ENCODE results near the gene ABCA5. TPM values are rescaled to one million over a fixed set of nuclear protein-coding genes. Genes with fewer than 3 reads are reported as not detected.

The ABCA5 gene
- polyA plus RNA-seq, 1 donor (not counting 4 experiments of a cell fraction or from before 2014, with no cell fraction given): 11.1 TPM

- peaks cover 0 to 2% of the 10 kb centered on the region in 2 experiments for H3K36me3 ChIP-seq (ENCODE audit: control insufficient read depth in 2 of 2, extremely low read depth in 1 of 2, insufficient read depth in 2 of 2, low read length in 2 of 2)
- no peaks in the 10 kb centered on the region for H3K79me2 ChIP-seq (ENCODE audit: control insufficient read depth, insufficient read depth, low read length)
- dilution Hi-C loops (cut with MboI; ENCODE audit: extremely low pct_ligation_motif_present, low sequenced_read_pairs): no loop called here
- no peaks in the 10 kb centered on the region for H3K27me3 ChIP-seq (ENCODE audit: control insufficient read depth, extremely low read depth, insufficient read depth, low read length)
- H4K20me1 ChIP-seq (ENCODE audit: control insufficient read depth, extremely low read depth, insufficient read depth, low read length): no peaks in the 10 kb centered on the region
- no peak overlapping the region for H3K9ac ChIP-seq (ENCODE audit: control insufficient read depth, extremely low read depth, insufficient read depth, low read length)
- H3K4me1 ChIP-seq (ENCODE audit: control insufficient read depth, extremely low read depth, insufficient read depth, low read length): peaks cover 17% of the 10 kb centered on the region
- H3K9me3 ChIP-seq (ENCODE audit: control insufficient read depth, low read depth, low read length): no peaks in the 10 kb centered on the region
- no peak overlapping the region for H2AFZ ChIP-seq (ENCODE audit: control insufficient read depth, low read length)
- H3K9me1 ChIP-seq (ENCODE audit: control insufficient read depth, extremely low read depth, insufficient read depth, low read length): no peaks in the 10 kb centered on the region
- H3K4me3 ChIP-seq (ENCODE audit: control insufficient read depth in 2 of 3, extremely low read depth in 1 of 3, insufficient read depth in 2 of 3, low read depth in 1 of 3, low read length in 3 of 3): no peak overlapping the region
- FAIRE-seq: peak; percentile 74
- peak overlapping the region; percentile 48 for H3K27ac ChIP-seq (ENCODE audit: control insufficient read depth, insufficient read depth, low read length)
- peak overlapping the region; percentile 42 for H3K4me2 ChIP-seq (ENCODE audit: control insufficient read depth, extremely low read depth, insufficient read depth, low read depth, low read length)
- TF ChIP-seq CTCF (optimal IDR thresholded peaks at IDR 0.05 in 1 of 3, IDR thresholded peaks at IDR 0.05 in 1 of 3, conservative IDR thresholded peaks at IDR 0.05 in 1 of 3; ENCODE audit: extremely low read depth in 1 of 3, insufficient read depth in 2 of 3, low read length in 3 of 3): no peak
- no peak for TF ChIP-seq EZH2 (IDR thresholded peaks at IDR 0.05; ENCODE audit: low read length)
- DNase-seq (ENCODE audit: low read depth, low spot score): peak; percentile 4
Observed at GRCh38 chr17:69287168-69287567, 39.8 kb downstream of the ABCA5 start.

- Histone ChIP-seq H3K9me3 (ENCODE audit: control insufficient read depth, low read depth, low read length) (no peaks in the 10 kb centered on the region), H3K27ac (ENCODE audit: control insufficient read depth, insufficient read depth, low read length) (no peak overlapping the region), H3K27me3 (ENCODE audit: control insufficient read depth, extremely low read depth, insufficient read depth, low read length) (no peaks in the 10 kb centered on the region), H3K4me1 (ENCODE audit: control insufficient read depth, extremely low read depth, insufficient read depth, low read length) (peaks cover 17% of the 10 kb centered on the region), H2AFZ (ENCODE audit: control insufficient read depth, low read length) (no peak overlapping the region), H4K20me1 (ENCODE audit: control insufficient read depth, extremely low read depth, insufficient read depth, low read length) (no peaks in the 10 kb centered on the region), H3K9me1 (ENCODE audit: control insufficient read depth, extremely low read depth, insufficient read depth, low read length) (no peaks in the 10 kb centered on the region), H3K4me2 (ENCODE audit: control insufficient read depth, extremely low read depth, insufficient read depth, low read depth, low read length) (no peak overlapping the region), H3K36me3 (ENCODE audit: control insufficient read depth in 2 of 2, extremely low read depth in 1 of 2, insufficient read depth in 2 of 2, low read length in 2 of 2) (peaks cover 0 to 2% of the 10 kb centered on the region in 2 experiments), H3K79me2 (ENCODE audit: control insufficient read depth, insufficient read depth, low read length) (no peaks in the 10 kb centered on the region), H3K9ac (ENCODE audit: control insufficient read depth, extremely low read depth, insufficient read depth, low read length) (no peak overlapping the region), H3K4me3 (ENCODE audit: control insufficient read depth in 2 of 3, extremely low read depth in 1 of 3, insufficient read depth in 2 of 3, low read depth in 1 of 3, low read length in 3 of 3) (no peak overlapping the region)
- DNase-seq (ENCODE audit: low read depth, low spot score) (no peak), FAIRE-seq (no peak)
- dilution Hi-C loops (cut with MboI; ENCODE audit: extremely low pct_ligation_motif_present, low sequenced_read_pairs): no loop called here
- no peak for TF ChIP-seq CTCF (optimal IDR thresholded peaks at IDR 0.05 in 1 of 3, IDR thresholded peaks at IDR 0.05 in 1 of 3, conservative IDR thresholded peaks at IDR 0.05 in 1 of 3; ENCODE audit: extremely low read depth in 1 of 3, insufficient read depth in 2 of 3, low read length in 3 of 3)
- TF ChIP-seq EZH2 (IDR thresholded peaks at IDR 0.05; ENCODE audit: low read length): no peak
Observed at GRCh38 chr17:69286257-69286656, 40.7 kb downstream of the ABCA5 start.

All from keratinocyte (primary cell).